OCI-M2 (cell line): ENCODE results near the gene OGG1.
"Not testable (repeated sequence)": the region's sequence is repeated elsewhere in the genome, so short reads cannot be mapped to it uniquely, and the experiment has no call there.

Source experiments
- DNase-seq: peaks from one replicate; lab custom pipeline; 2025; ENCODE audit not compliant: unreplicated experiment; lab: John Stamatoyannopoulos, UW

OGG1 gene

DNA sequence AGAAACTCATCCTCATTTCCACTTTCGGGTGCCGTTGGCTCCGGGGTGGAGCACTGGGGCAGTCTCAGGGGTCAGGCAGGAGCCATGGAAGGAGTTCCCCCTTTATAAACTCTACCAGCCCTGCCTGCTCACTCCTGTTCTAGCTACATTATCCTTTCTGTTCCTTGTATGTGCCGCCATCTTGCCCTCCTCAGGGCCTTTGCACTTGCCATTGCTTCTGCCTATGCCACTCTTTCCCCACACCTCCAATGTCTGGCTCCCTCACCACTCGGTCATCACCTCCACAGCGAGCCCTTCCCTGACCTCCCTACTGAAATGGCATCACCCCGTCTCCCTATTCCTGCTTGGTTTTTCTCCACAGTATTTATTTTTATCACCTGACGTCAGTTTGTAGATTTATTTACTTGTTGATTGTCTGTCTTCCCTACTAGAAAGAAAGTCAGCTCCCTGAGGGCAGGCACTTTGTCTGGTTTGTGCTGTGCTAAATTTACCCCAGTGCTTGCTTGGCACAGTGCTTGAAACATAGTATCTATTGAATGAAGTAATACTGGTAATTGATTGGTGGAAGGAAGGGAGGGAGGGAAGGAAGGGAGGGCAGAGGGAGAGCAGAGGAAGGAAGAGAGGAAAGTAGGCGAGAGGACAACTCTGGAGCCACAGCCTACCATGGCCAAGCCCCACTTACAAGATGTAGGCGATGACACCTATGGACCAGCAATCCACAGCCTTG lies 11.2 kb downstream of the OGG1 start:
- DNase-seq, result no peak

DNA sequence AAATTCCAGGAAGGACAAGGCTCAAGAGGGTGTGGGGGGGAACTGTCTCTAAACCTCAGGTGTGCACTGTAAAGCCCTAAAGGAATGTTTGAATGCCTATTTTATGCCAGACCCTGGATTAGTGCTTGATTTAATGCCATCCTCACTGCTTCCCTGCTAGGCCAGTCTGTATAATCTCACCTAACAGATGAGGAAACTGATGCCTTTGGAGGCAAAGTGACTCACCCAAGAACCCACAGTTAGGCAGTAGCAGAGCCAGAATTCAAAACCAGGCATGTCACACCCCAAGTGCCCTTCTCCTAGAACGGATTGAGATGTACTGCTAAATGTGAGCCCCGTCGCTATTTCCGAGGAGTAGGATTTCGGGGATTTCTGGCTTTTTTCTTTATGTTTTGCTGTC lies 12.2 kb downstream of the OGG1 start:
- DNase-seq, result no peak

DNA sequence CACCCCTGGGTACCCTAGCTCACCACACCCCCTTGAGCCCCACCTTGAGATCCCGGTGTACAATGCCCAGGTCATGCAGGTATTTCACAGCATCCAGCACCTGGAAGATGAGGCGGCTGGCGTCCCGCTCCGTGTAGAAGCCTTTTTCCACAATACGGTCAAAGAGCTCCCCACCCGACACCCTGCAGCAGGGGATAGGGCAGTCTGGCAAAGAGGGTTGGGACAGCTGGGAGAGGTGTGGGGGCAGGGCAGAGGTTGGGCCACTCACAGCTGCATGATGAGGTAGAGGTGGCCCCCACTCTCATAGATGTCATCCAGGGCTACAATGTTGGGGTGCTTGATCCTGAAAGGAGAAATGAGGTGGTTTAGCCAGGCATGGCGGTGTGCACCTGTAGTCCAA lies 13.1 kb downstream of the OGG1 start:
- no peak for DNase-seq

DNA sequence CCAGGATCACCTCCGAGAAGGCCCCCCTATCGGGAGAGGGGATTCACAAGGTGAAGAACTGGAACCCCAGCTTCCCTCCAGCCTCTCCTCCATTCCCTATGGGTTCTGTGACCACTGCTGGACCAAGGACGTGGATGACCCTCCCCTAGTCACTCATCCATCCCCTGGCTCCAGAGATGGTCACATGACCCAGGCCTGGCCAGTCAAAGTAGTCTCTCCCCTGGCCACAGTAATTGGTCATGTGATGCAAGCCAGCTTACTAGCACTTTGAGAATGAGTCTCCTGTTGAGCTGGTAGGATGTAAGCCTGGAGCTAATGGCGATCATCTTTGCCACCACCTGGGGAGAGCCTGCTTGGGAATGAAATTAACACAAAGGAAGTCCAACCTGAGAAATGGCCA lies 16.1 kb downstream of the OGG1 start:
- DNase-seq, result no peak

DNA sequence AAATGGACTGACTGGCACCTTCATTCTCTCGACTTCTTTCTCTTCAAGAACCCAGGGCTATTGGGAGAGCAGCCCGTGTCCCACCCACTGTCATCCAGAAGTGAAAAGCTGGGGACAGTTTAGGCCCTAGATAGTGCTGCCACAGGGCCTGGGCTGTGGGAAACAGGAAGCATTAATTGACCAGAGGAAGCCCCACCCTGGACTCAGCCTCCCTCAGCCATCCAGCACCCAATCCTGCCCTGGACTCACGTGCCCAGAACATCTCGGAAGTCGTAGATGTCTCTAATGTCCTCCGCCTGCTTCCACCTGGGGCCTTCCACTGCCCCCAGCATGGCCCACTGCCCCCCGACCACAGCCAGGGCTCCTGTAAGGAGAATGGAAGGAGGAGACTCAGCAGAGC lies 17.7 kb downstream of the OGG1 start:
- no peak for DNase-seq

DNA sequence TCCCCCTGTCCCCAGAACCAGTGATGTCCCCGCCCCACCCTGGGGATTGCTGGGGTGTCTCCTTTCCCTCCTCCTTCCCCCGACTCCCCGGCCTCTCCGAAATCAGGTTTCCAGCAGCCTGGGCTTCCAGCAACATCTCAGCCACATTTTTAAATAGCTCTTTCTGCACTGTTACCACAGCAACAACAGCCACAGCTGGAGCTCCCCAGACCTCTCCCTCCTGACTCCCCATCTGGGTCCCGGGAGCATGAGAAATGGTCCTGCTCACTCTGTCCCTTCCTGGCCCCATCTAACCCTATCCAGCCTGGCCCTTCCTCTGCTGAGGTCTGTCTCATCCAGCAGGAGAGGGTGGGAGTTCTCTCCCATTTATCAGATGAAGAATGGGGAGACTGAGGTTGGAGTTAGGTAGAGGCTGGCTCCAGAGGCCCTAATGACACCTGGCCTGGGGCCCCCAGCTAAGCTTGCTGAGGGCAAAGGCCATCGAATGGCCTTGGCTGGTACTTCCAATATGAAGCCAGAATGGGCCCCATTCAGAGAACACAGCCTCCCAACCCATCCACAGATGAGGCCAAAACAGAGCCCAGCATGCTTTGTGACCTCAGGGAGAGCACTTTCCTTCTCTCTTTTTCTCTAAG lies 18.5 kb downstream of the OGG1 start:
- no peak for DNase-seq

DNA sequence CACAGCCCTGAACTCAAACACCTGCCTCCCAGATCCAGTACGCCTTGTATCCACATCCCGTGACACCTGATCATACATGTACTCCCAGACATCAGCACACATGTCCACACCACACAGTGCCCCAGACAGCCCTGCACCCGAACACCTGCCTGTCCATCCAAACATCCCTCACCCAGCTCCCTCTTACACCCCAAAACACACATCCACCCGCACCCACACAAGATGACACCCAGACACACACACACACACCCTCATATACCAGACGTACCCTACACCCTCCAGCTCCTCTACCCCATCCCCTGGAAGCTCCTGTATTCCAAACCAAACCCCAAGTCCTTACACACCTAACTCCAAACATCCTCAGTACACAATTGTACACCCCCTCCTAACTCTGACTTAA lies 19.3 kb downstream of the OGG1 start:
- no peak for DNase-seq

DNA sequence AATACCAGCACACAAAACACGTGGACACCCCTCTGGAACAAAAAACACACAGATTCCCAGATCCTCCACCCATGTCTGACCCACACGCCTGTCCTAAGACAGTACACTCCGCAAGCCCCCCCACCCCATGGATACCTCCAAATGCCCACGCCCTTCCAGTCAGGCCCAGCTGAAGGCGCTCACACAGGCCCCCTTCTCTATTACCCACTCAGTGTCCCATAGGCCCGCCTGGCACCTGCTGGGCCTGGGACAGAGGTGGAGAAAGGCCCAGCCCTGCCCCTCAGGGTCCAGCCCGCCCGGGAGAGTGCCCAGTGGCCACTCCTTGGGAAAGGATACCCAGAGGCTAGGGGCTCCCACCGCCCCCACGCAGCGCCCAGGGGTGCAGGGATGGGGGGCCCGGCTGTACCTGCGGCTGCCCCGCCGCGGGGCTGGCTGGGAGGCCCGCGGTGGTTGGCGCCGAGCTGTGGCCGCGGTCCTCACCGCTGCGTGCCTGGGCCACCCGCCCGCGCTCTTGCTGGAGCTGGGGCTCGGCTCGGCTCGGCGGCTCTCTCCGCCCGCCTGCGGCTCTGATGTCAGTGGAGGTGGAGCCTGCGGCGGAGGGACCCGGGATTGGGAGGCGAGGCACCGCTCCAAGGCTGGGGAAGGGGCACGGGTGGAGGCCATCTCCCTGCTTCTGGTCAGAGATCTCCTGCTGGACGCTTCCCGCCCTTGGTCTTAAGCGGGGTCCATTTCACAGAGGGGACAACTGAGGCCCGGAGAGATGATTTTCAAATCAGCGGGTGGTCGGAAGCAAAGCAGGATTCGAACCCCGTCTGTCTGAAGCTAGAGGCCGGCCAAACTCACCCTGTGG lies 19.9 kb downstream of the OGG1 start, which contains the start of gene CAMK1:
TSS of gene CAMK1 (minus strand) at position 522 of the 850 bp plus-strand sequence. CDS start 2,198 bp downstream, outside the sequence.
- DNase-seq, result no peak

DNA sequence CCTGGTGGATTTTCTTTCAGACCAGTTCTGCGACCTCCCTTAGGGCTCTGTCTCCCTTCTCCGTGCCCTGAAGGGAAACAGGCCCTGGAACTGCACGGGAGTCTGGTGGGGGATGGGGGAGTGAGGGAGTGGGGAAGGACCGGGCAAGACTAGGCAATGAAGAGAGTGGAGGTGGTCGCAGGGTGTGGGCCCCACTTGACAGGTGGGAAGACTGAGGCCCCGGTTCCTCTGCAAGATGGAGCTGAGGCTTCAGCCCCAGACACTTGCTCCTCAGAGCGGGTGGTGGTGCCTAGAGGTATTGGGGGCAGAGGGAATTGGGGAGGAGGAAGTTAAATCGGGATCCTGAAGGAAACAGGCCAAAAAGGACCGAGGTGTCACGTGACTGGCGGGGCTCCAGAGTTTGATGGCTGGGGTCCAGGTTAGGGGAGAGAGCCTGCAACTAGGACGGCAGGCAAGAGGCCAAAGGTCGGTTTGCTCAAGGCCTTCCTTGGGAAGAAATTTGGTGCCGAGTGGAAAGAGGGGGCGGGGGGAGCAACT lies 20.6 kb downstream of the OGG1 start:
- DNase-seq, result no peak

DNA sequence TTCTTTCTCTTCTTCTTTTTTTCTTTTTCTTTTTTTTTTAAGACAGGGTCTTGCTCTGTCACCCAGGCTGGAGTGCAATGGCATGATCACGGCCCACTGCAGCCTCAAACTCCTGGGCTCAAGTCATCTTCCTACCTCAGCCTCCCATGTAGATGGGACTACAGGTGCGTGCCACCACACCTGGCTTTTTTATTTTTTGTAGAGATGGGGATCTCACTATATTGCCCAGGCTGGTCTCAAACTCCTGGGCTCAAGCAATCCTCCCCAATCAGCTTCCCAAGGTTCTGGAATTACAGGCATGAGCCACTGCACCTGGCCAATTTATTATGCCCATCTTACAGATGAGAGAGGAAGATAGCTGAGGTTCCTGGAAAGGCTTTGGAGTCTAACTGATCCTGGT lies 21.3 kb downstream of the OGG1 start:
- not testable (repeated sequence) for DNase-seq

DNA sequence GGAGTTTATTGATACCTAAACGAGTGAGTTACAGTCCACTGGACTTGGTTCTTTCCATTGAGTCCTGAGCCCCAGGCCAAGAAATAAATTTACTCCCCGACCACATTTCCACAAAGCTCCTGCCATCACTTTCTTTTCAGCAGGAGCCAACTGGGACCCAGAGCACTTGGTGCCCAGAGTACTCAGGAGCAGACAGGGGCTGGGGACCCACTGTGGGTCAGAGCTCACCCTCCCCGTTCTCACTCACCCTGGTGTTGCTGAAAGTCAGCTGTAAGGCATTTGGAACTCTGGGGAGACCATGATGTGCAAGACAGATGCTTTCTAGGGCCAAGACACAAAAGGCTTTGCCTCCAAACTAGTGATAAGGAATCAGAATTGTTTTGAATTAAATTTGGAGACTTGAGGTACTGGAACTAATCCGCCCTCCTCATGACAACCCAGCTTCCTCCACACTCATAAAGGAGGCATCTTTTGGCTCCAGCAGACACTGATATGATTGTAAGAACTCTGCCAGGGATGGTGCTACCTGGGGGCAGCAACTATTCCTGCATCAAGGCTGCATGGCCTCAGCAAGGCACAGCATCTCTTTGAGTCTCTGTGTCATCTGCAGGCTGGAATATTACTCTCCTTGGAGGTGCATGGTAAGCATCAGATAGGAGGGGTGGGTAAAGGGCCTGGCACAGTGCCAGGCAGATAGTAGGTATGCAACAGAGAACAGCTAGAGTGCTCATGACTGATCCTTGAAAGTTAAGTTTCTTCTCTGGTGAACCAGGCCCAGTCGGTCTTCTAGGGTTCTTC lies 27.3 kb downstream of the OGG1 start:
- no peak for DNase-seq

DNA sequence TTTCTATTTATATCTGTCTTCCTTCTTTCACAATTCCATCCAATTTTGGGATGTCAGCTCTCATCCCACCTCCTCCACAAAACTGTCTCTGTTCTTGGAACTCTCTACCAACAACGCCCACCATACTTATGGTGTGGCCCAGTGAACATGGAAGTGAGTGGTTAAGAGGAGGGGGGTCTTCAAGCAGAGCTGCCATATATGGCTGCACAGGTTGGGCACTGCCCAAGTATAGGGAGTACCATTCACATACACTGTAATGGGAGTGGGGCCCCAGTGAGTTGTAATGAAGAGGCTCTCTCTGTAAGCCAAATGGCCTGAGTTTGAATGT lies 27.9 kb downstream of the OGG1 start:
- no peak for DNase-seq

DNA sequence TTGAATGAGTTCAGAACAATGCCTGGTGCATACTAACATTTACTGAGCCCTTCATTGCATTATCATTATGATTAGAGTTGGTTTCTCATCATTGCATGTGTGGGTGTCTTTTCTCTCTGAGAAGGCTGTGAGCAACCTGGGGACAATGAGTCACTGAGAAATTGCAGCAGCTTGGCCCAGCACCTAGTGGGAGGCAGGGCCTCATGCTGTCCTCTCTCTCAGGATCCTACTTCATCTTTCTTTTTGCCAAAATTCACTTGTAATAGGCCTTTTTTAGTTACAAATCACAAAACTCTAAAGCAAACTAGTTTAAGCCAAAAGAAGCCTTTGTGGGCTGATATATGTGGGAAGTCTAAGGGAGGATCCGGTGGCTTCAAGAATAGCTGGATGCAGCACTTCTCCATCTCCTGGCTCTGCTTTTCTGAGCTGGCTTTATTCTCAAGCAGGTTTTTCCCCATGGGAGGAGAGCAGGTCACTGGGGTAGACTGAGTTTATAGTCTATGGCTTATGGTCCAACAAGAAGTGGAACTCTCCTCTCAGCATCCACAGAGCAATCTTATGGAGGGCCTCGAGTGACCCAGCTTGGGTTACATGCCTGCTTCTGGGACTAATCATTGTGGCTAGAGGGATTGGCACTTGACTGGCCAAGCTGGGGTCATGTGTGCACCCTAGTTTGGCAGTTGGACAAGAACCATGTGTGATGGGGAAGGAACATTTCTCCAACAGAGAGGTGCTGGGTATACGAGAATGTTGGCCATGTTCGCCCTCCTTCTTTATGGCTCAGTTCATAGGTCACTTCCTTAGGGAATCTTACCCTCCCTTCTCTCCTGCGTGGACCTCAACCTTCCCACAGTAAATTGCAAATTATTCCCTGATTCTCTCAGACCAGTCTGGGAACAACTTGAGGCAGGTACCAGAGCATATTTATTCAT lies 28.7 kb downstream of the OGG1 start:
- DNase-seq, result no peak

DNA sequence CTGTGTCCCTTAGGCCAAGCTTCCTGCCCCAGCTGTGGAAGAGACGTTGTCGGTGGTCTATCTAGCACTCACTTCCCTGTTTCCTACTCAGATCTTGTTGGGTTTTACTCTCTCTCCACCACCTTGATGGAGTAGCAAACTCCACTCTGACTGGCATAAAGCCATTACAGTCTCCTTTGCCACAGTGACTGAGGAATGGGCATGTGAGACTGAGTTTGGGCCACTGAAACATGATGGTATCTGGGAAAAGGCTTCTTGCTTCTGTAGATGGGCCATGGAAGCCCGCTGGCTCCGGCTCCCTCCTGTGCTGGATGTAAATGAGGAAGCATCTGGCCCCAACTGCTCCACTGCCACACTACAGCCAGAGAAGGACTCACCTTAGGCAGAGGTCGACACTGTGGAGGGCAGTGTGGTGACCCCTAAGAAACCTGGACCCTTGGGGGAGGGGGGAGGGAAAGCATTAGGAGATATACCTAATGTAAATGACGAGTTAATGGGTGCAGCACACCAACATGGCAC lies 29.4 kb downstream of the OGG1 start:
- DNase-seq, result no peak

DNA sequence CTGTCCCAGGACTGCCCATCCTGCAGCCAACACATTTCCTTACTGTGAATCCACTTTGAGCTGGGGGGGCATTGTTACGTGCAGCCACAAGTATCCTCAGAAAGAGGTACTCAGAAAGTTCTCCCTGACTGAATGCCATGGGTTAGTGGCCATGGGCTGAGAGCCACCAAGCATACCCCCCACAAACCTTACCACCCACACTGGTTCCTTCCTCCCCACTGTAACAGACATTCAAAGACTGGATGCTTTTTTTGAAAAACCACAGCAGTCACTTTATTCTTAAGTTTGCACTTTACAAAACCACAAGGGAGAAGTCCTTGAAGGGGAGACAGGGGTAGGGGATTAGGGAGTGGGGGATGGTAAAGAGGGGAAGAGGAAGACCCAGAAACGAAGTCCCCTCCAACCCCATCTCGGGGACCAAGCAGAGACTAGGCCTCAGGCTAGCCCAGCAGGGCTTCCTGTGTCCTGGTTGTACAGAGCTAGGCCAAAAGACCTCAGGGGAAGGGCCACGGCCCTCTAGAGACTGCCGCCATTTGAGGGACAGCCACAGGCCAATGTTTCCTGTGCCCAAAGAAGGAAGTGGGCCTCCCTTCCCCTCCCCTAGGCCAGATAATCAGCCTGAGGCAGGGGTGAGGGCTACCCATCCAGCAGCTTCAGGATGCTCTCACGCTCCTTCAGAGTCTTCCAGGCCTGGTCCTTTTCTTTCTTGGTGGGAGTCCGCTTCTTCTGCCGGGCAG lies 30.1 kb downstream of the OGG1 start:
- peak; percentile 21 for DNase-seq

DNA sequence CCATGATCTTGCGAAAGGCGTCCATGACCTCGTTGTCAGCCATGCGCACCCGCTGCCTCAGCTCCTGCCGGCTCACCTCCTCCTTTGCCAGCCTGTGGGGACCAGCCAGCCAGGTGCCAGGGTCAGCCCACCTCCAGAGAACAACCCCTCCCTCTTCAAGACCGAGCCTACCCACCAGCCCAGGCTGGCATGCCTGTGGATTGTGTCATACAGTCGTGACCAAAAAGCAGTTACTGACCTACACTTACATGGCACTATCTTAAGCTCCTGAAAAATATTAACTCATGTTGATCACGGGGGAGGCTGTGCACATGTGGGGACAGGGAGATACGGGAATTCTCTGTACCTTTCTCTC lies 30.7 kb downstream of the OGG1 start:
- DNase-seq, result no peak

DNA sequence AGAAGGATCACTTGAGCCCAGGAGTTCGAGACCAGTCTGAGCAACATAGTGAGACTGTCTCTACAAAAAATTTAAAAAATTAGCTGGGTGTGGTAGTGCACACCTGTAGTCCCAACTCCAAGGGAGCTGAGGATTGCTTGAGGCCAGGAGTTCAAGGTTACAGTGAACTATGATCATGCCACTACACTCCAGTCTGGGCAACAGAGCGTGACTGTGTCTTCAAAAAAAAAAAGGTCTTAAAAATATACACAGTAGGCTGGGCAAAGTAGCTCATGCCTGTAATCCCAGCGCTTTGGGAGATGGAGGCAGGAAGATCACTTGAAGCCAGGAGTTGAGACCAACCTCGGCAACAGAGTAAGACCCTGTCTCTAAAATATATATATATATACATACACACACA lies 31.2 kb downstream of the OGG1 start:
- DNase-seq, result no peak

DNA sequence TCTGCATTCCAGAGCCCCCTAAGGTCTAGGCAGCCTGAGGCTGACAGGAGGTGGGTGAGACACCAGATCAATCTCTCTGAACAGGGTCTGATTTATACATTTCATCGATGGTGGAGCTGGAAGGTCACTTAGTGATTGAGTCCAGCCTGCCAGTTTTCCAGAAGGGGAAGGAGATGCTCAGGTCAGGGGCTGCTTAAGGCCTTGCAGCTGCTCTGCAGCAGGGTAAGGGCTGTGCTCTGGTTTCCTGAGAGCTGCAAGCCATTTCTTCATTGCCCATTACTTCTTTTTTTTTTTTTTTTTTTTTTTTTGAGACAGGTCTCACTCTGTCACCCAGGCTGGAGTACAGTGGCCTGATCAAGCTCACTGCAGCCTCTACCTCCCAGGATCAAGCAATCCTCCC lies 31.8 kb downstream of the OGG1 start:
- DNase-seq, result no peak

DNA sequence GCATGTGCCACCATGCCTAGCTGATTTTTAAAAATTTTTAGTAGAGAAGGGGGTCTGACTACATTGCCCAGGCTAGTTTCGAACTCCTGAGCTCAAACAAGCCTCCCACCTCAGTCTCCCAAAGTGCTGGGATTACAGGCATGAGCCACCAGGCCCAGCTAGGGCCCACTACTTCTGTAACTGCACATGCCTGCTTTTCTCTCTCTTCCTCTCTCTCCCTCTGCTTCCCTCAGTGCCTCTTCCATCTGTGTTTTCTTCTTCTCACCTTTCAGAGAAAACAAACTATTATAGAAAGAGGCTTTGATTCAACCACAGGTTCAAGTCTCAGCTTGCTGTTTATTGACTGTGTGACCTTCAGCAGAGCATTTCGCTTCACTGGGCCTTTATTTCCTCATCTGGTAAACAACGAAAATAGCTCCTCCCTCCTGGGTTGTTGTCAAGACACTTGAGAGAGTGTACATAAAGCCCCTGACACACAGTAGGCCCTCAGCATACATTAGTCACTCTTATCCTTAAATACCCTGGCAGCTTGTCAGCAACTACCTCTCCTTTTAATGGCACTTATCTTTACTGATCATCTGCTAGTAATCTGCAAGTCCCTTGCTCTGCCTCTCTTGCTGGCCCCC lies 32.3 kb downstream of the OGG1 start:
- no peak for DNase-seq
